GM19438 (cell line): ENCODE measurements around the gene PNKP.

Experiments used
- ATAC-seq: cut with Tn5 transposase; IDR thresholded peaks from one replicate; pipeline ENCODE4 v1.9.1; 2021; ENCODE audit warnings: low read depth; ENCODE audit not compliant: unreplicated experiment

Gene PNKP

GRCh38 chr19:49847731-49848696 lies 19.4 kb downstream of the PNKP start:
- ATAC-seq = no peak

DNA sequence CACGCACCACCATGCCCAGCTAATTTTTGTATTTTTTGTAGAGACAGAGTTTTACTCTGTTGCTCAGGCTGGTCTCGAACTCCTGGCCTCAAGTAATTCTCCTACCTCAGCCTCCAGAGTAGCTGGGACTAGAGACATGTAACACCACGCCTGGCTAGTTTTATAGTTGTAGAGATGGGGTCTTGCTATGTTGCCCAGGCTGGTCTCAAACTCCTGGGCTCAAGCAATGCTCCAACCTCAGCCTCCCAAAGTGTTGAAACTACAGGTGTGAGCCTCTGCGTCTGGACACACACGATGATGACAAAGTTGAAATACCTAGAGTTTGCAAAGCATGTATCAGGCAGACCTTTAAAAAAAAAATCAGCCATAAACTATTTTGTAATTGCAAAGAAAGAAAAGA lies 21.0 kb downstream of the PNKP start:
- no peak for ATAC-seq

- ATAC-seq = no peak
These were observed 22.0 kb downstream of the PNKP start for GRCh38 chr19:49845414-49845813.

- ATAC-seq = no peak
These were observed 23.0 kb downstream of the PNKP start for GRCh38 chr19:49844138-49845095.

GRCh38 chr19:49843265-49843664 lies 24.1 kb downstream of the PNKP start:
- ATAC-seq = no peak

- no peak for ATAC-seq
These were observed 26.6 kb downstream of the PNKP start for GRCh38 chr19:49840736-49841249.

DNA sequence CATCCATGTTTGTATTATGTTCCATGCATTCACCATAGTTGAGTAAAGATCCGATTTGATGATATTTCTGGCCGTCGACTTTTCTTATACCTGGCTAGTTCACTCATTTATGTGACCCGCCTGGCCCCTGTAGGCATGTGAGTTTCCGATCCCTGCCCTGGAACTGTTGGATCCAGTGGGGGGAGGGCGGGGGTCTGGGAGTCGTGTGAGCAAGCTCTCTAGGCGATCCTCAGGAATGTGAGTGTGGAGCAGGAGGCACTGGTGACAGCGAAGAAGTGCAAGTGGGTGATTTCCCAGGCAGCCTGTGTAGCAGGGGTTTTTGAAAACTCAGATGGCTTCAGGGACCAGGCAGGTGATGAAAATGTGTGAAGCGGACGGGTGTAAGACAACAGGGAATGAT lies 27.1 kb downstream of the PNKP start:
- no peak for ATAC-seq

GRCh38 chr19:49839713-49840112 lies 27.7 kb downstream of the PNKP start:
- no peak for ATAC-seq

DNA sequence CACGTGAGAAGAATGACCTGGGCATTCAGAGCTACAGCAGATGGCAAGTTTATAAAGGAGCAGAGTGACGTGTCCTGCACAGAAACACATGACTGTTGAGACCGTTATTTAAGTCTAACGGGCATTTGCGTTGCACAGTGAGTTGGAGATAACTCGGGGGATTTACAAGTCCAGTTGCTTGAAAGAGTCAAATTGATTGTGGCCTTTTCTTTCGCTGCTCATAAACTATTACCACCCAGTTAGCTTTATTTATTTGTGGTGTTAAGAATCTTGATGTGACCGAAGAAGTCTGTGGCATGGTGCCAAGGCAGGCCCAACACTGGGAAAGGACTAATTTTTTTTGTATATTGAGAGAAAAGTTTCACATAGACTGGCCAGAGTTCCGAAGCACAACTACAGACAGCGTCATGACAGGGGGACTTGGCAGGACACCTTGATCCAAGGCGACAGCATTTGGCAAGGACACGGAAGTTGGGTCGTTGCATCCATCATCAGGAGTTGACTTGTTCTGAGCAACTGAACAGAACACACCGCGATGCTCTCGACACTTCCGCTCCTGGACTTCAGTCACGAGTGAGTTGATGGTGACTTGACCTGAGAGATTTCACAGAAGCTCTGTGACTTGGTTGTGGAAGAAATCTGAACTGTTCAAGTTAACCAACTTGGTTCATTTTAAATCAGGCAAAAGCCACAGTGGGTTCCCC lies 28.3 kb downstream of the PNKP start:
- no peak for ATAC-seq

DNA sequence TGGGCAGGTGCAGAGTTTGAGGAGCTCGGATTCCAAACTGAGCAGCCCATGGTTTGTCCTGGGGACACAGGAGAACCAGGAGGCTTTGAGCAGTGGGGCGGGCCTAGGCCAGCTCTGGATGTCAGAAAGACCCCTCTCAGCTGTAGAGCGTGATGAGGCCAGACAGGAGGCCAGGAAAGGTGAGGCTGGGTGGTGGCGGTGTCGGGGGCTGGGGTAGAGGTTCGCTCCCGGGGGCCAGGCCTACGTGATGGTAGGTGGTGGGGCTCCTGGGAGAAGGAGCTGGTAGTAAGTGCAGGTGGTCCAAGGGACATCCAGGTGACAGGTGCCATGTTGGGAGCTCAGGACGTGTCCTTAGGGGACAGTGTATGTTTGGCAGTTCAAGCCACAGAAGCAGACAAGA lies 30.0 kb downstream of the PNKP start:
- no peak for ATAC-seq

DNA sequence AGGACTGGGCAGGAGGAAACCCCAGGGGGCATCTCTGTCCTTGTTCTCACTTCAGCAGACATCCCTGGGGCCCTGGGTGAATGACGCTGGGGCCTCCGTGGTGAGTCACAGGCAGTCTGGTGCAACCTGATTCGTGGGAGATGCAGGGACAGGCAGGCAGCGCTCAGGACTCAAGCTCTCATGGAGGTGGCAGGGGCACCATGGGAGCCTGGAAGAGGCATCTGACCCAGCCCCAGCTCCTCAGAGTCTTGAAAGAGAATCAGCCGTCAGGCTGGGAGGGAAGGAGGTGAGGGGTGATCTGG lies 30.4 kb downstream of the PNKP start:
- no peak for ATAC-seq

- no peak for ATAC-seq
These were observed 31.0 kb downstream of the PNKP start for GRCh38 chr19:49836176-49837008.

GRCh38 chr19:49835562-49835961 lies 31.8 kb downstream of the PNKP start:
- ATAC-seq = no peak

DNA sequence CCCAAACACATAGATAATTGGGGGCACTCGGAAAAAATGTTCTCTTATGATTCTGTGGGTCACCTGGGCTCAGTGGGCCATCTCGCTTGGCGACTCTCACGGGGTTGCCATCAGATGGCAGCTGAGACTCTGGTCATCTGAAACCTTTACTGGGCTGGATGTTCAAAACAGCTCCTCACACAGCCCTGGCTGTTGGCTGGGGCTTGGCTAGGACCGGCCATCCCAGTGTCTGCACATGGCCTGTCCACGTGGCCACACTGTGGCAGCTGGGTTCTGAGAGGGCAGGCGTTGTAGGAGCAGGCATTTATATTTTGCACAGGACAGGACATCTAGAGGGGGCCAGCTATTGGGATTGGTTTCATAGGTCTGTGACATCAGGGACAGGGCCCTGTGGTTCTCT lies 33.8 kb downstream of the PNKP start:
- no peak for ATAC-seq

DNA sequence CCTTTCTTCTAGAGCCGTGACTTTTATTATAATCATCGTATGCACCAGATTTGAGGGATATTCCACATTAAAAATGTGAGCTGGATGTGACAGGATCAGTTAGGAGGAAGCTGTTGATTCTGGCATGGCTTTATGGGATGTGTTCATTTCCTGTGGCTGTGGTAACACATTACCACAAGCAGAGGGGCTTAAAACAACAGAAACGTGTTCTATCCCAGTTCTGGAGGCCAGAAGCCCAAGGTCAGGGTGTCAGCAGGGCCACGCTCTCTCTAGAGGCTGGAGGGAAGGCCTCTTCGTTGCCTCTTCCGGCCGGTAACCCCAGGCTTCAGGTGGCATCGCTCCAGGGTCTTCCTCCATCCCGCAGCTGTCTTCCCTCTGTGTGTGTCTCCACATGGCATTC lies 34.8 kb downstream of the PNKP start:
- ATAC-seq = no peak

DNA sequence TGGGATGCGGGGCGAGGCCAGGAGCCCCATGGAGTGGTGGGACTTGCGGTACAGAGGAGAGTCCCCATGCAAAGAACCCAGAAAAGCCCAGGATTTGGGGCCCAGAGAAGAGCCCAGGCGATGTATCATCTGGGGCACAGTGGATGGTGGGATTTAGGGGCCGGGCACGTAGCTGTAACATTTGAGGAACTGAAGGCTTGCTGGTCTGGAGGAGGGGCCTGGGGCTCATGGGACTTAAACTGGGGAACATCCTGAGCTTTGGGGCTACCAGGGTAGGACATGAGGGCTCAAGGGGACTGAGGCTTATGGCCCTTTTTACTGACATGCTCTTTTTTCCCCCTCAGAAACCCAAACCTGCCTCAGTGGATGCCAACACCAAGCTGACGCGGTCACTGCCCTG lies 35.8 kb downstream of the PNKP start:
- no peak for ATAC-seq

DNA sequence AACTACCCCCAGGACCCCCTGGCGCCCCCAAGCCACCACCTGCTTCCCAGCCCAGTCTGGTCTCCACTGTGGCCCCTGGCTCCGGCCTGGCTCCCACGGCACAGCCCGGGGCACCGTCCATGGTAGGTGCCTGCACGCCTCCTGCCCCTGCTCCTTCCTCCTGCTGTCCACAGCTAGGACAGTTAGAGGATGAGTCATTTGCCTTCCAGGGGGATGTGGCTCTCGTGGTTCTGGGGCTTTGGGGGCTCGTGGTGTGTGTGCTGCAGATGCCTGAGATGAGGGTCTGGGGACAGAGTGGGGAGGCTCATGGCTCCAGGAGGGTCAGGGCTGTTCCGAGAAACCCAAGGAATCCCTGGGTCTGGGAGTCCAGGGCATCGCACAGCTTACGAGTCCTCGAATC lies 36.6 kb downstream of the PNKP start:
- ATAC-seq = no peak

DNA sequence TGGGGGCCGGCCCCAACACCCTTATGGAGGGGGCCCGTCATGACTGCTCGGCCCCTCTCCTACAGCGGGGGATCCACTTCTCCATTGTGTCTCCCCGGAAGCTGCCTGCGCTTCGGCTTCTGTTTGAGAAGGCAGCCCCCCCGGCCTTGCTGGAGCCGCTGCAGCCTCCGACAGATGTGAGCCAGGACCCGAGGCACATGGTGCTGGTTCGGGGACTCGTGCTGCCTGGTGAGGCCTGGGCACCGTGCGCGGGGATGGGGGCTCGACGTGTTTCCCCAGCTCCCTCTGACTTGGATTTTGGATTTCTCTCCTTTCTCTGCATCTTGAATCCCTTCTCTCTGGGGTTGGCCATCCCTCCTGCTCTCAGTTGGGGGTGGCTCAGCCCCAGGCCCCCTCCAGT lies 37.7 kb downstream of the PNKP start:
- ATAC-seq = no peak

DNA sequence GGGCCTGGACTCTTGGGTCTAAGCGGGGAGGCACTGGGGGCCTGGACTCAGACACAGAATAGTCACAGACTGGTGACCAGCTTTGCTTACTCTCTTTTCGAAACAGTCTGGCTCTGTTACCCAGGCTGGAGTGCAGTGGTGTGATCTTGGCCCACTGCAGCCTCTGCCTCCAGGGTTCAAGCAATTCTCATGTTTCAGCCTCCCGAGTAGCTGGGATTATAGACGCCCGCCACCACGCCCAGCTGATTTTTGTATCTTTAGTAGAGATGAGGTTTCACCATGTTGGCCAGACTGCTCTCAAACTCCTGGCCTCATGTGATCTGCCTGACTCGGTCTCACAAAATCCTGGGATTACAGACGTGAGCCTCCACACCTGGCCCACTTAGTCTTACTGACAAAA lies 38.2 kb downstream of the PNKP start:
- no peak for ATAC-seq

GRCh38 chr19:49827034-49827433 lies 40.3 kb downstream of the PNKP start:
- no peak for ATAC-seq
